H1 (cell line): ENCODE results near the gene DPP10. TPM values are rescaled to one million over a fixed set of nuclear protein-coding genes. Genes with fewer than 3 reads are reported as not detected.

ENCODE experiments used
- CTCF ChIA-PET: fragments of 300-600 bp; sonication (Branson Sonifier 250); formaldehyde crosslinking; loops from one replicate; lab custom pipeline; 2021; ENCODE audit not compliant: partially characterized antibody; lab: Charles Lee
- POLR2A ChIA-PET: fragments of 300-600 bp; sonication (Branson Sonifier 250); formaldehyde crosslinking; loops from one replicate; lab custom pipeline; 2021; ENCODE audit warnings: inconsistent platforms; ENCODE audit not compliant: partially characterized antibody; lab: Charles Lee
- DNase-seq, 2 experiments: peaks; one replicate each; pipeline versions ENCODE4 v3.0.0 to v3.0.0-alpha.2; 2010 to 2022; ENCODE audit warnings: low spot score in 2 of 2, low read depth in 1 of 2, mixed read lengths in 1 of 2
- FAIRE-seq: peaks from 2 replicates; lab custom pipeline; 2011; peaks lifted over from hg19 to GRCh38; lab: Jason Lieb, UNC
- H2AFZ ChIP-seq: 2 replicates; pipeline ENCODE4 v1.8.1; 2012; ENCODE audit warnings: low read length, inconsistent platforms
- H2AK5ac ChIP-seq: 2 replicates; pipeline ENCODE4 v1.6.1; 2013; ENCODE audit warnings: low read depth, low read length
- H2BK120ac ChIP-seq: replicated peaks from 2 replicates; pipeline ENCODE3; 2013; ENCODE audit warnings: low read depth, low read length, inconsistent platforms
- H2BK12ac ChIP-seq: 2 replicates; pipeline ENCODE4 v1.6.1; 2013; ENCODE audit warnings: low read depth, low read length
- H2BK15ac ChIP-seq: 2 replicates; pipeline ENCODE4 v1.6.1; 2013; ENCODE audit warnings: low read length
- H2BK20ac ChIP-seq: 2 replicates; pipeline ENCODE4 v1.6.1; 2013; ENCODE audit warnings: low read length
- H2BK5ac ChIP-seq: 2 replicates; pipeline ENCODE4 v1.6.1; 2013; ENCODE audit warnings: low read depth, low read length
- H3K14ac ChIP-seq: 2 replicates; pipeline ENCODE4 v1.6.1; 2013; ENCODE audit warnings: inconsistent platforms; ENCODE audit not compliant: insufficient read length
- H3K18ac ChIP-seq: 2 replicates; pipeline ENCODE4 v1.6.1; 2013; ENCODE audit warnings: low read length; ENCODE audit errors: extremely low read depth
- H3K23ac ChIP-seq: 2 replicates; pipeline ENCODE4 v1.6.1; 2013; ENCODE audit warnings: inconsistent platforms; ENCODE audit not compliant: insufficient read length
- H3K23me2 ChIP-seq: 2 replicates; pipeline ENCODE4 v1.6.1; 2013; ENCODE audit warnings: low read depth, low read length
- H3K27ac ChIP-seq: 2 replicates; pipeline ENCODE4 v1.6.1; 2011; ENCODE audit warnings: low read depth, low read length, inconsistent platforms
- H3K27me3 ChIP-seq, 4 experiments: replicated peaks in 1 of 4; 1 replicate in 1 of 4; 2 replicates in 3 of 4; pipeline versions ENCODE4 v1.6.1 to v1.8.1; 2011 to 2013; ENCODE audit warnings: low read length in 3 of 4, mild to moderate bottlenecking in 3 of 4, inconsistent platforms in 2 of 4, mixed read lengths in 2 of 4, moderate library complexity in 1 of 4; ENCODE audit not compliant: control insufficient read depth in 3 of 4, insufficient read depth in 3 of 4; ENCODE audit errors: extremely low read depth in 1 of 4
- H3K36me3 ChIP-seq, 4 experiments: 2 replicates each; pipeline versions ENCODE4 v1.6.1 to v1.8.1; 2011 to 2013; ENCODE audit warnings: mild to moderate bottlenecking in 4 of 4, low read length in 3 of 4, moderate library complexity in 2 of 4, control low read depth in 1 of 4, inconsistent platforms in 1 of 4; ENCODE audit not compliant: insufficient read depth in 4 of 4, control insufficient read depth in 2 of 4
- H3K4ac ChIP-seq: replicated peaks from 2 replicates; pipeline ENCODE3; 2013; ENCODE audit warnings: low read length, low read depth, mixed read lengths, inconsistent platforms; ENCODE audit not compliant: insufficient read length
- H3K4me1 ChIP-seq, 4 experiments: replicated peaks in 1 of 4; 1 replicate in 1 of 4; 2 replicates in 3 of 4; pipeline versions ENCODE4 v1.6.1 to v1.8.1; 2011 to 2013; ENCODE audit warnings: low read length in 3 of 4, inconsistent platforms in 2 of 4, mixed read lengths in 1 of 4; ENCODE audit not compliant: insufficient read depth in 4 of 4, control insufficient read depth in 3 of 4
- H3K4me2 ChIP-seq, 2 experiments: 2 replicates each; pipeline versions ENCODE4 v1.6.1 to v1.8.1; 2011 to 2013; ENCODE audit warnings: low read depth in 2 of 2, low read length in 2 of 2, control low read depth in 1 of 2, inconsistent platforms in 1 of 2, mild to moderate bottlenecking in 1 of 2; ENCODE audit not compliant: insufficient read depth in 1 of 2
- H3K4me3 ChIP-seq, 4 experiments: fragments of 200-600, 300-600 bp in 1 of 4; sonication (generic), shearing (Covaris generic), sonication (Bioruptor Twin) in 1 of 4; 2 replicates each; pipeline versions ENCODE4 v1.5.1 to v1.8.1; 2011 to 2016; ENCODE audit warnings: low read length in 4 of 4, low read depth in 3 of 4, control low read depth in 2 of 4, inconsistent platforms in 2 of 4, mild to moderate bottlenecking in 2 of 4, mixed read lengths in 1 of 4, moderate library complexity in 1 of 4; ENCODE audit not compliant: insufficient read depth in 2 of 4; ENCODE audit errors: extremely low read depth in 1 of 4
- H3K56ac ChIP-seq: replicated peaks from 2 replicates; pipeline ENCODE3; 2013; ENCODE audit warnings: low read depth, mild to moderate bottlenecking, mixed read lengths, low read length, inconsistent platforms; ENCODE audit not compliant: insufficient read length
- H3K79me1 ChIP-seq: 2 replicates; pipeline ENCODE4 v1.6.1; 2013; ENCODE audit warnings: low read depth, low read length, control low read depth
- H3K79me2 ChIP-seq, 2 experiments: 2 replicates each; pipeline versions ENCODE4 v1.6.1 to v1.8.1; 2012 to 2013; ENCODE audit warnings: low read length in 2 of 2, mild to moderate bottlenecking in 2 of 2, inconsistent platforms in 1 of 2; ENCODE audit not compliant: insufficient read depth in 2 of 2, control insufficient read depth in 1 of 2
- H3K9ac ChIP-seq, 4 experiments: replicated peaks in 1 of 4; 1 replicate in 1 of 4; 2 replicates in 3 of 4; pipeline versions ENCODE4 v1.6.1 to v1.8.1; 2011 to 2013; ENCODE audit warnings: low read depth in 3 of 4, low read length in 3 of 4, control low read depth in 2 of 4, mild to moderate bottlenecking in 2 of 4, moderate library complexity in 2 of 4, inconsistent platforms in 1 of 4; ENCODE audit errors: extremely low read depth in 1 of 4
- H3K9me3 ChIP-seq, 2 experiments: 2 replicates each; pipeline versions ENCODE4 v1.6.1 to v1.8.1; 2012 to 2013; ENCODE audit warnings: mild to moderate bottlenecking in 2 of 2, moderate library complexity in 2 of 2, control low read depth in 1 of 2, inconsistent platforms in 1 of 2, low read depth in 1 of 2, low read length in 1 of 2, mixed read lengths in 1 of 2; ENCODE audit not compliant: insufficient read depth in 2 of 2
- H4K20me1 ChIP-seq, 2 experiments: replicated peaks in 1 of 2; 2 replicates each; pipeline versions ENCODE3 to v1.8.1; 2011 to 2013; ENCODE audit warnings: inconsistent platforms in 2 of 2, low read length in 2 of 2, mild to moderate bottlenecking in 1 of 2; ENCODE audit not compliant: insufficient read depth in 2 of 2, control insufficient read depth in 1 of 2
- H4K5ac ChIP-seq: 2 replicates; pipeline ENCODE4 v1.6.1; 2013; ENCODE audit warnings: low read length, low read depth, mixed read lengths, inconsistent platforms; ENCODE audit not compliant: insufficient read length
- H4K8ac ChIP-seq: 2 replicates; pipeline ENCODE4 v1.8.0; 2013; ENCODE audit warnings: mild to moderate bottlenecking, moderate library complexity, low read length, inconsistent platforms; ENCODE audit not compliant: insufficient read depth; ENCODE audit errors: extremely low read depth
- H4K91ac ChIP-seq: replicated peaks from 2 replicates; pipeline ENCODE3; 2013; ENCODE audit warnings: low read length, mixed read lengths, inconsistent platforms; ENCODE audit not compliant: insufficient read length
- ASH2L ChIP-seq: fragments of 200-600, 300-600 bp; sonication (generic); IDR thresholded peaks from one replicate; pipeline ENCODE4 v1.7.1; 2017; ENCODE audit warnings: low read length
- BACH1 ChIP-seq: IDR thresholded peaks from 2 replicates; pipeline ENCODE4 v1.6.1; 2012; ENCODE audit warnings: low read length, improper control_type of control experiment
- BRCA1 ChIP-seq: IDR thresholded peaks from 2 replicates; pipeline ENCODE4 v1.6.1; 2012; ENCODE audit warnings: low read depth, low read length, improper control_type of control experiment
- CBX8 ChIP-seq: fragments of 300-800, 300-1000 bp; sonication (generic); IDR thresholded peaks from 2 replicates; pipeline ENCODE4 v1.7.1; 2016; ENCODE audit warnings: low read depth, low read length, borderline replicate concordance
- CHD1 ChIP-seq: IDR thresholded peaks from 2 replicates; pipeline ENCODE4 v1.6.1; 2012; ENCODE audit warnings: low read depth, low read length, improper control_type of control experiment
- CTBP2 ChIP-seq: IDR thresholded peaks from 2 replicates; pipeline ENCODE4 v1.7.0; 2011; ENCODE audit warnings: borderline replicate concordance, mild to moderate bottlenecking, moderate library complexity, mixed read lengths, low read length; ENCODE audit not compliant: insufficient read depth, insufficient read length
- FOSL1 ChIP-seq: IDR thresholded peaks from 2 replicates; pipeline ENCODE4 v1.6.1; 2011; ENCODE audit warnings: mild to moderate bottlenecking, low read depth, low read length, moderate library complexity; ENCODE audit not compliant: insufficient read depth
- KDM1A ChIP-seq: fragments of 200-600, 300-600 bp; sonication (generic); IDR thresholded peaks from 2 replicates; pipeline ENCODE4 v1.7.1; 2016; ENCODE audit warnings: mild to moderate bottlenecking, low read length, borderline replicate concordance
- NANOG ChIP-seq: IDR thresholded peaks from 2 replicates; pipeline ENCODE4 v1.6.1; 2011; ENCODE audit warnings: low read length, low read depth, mild to moderate bottlenecking, inconsistent platforms; ENCODE audit not compliant: insufficient read depth, poor library complexity, severe bottlenecking
- RAD21 ChIP-seq, 2 experiments: IDR thresholded peaks in 1 of 2; conservative IDR thresholded peaks in 1 of 2; 2 replicates each; pipeline ENCODE4 v1.6.1; 2011; ENCODE audit warnings: low read depth in 2 of 2, low read length in 2 of 2, improper control_type of control experiment in 1 of 2, inconsistent platforms in 1 of 2, mild to moderate bottlenecking in 1 of 2, moderate library complexity in 1 of 2
- RNF2 ChIP-seq: fragments of 200-900, 300-1000 bp; sonication (generic); IDR thresholded peaks from 2 replicates; pipeline ENCODE4 v1.7.1; 2016; ENCODE audit warnings: borderline replicate concordance, low read depth, mild to moderate bottlenecking, antibody characterized with exemption, low read length; ENCODE audit not compliant: poor library complexity, severe bottlenecking; ENCODE audit errors: missing control alignments
- SP1 ChIP-seq: IDR thresholded peaks from 2 replicates; pipeline ENCODE4 v1.6.1; 2011; ENCODE audit warnings: low read depth, low read length
- WGBS, 2 experiments: shearing (Covaris generic) in 1 of 2; methylation state at CpG; one replicate each; pipeline versions ENCODE4 v1.1.6 to v1.1.7; 2013 to 2015; ENCODE audit warnings: low lambda C conversion rate in 2 of 2, mixed read lengths in 2 of 2, inconsistent platforms in 1 of 2, low coverage in 1 of 2, missing lambda C conversion rate in 1 of 2; ENCODE audit not compliant: insufficient replicate concordance in 2 of 2, insufficient coverage in 1 of 2, insufficient read length in 1 of 2; ENCODE audit errors: extremely low coverage in 1 of 2, missing lambda C conversion rate in 1 of 2; 5-methylcytosine and 5-hydroxymethylcytosine counted together
- polyA plus RNA-seq, 7 experiments: library from polyadenylated mRNA; depleted of rRNA in 3 of 7; stranded (reverse) in 5 of 7; unstranded in 2 of 7; fragments of >200 nt in 5 of 7; fragments of 200-250 nt in 2 of 7; gene quantifications; 1 replicate in 5 of 7; 2 replicates in 1 of 7; 4 replicates in 1 of 7; pipeline versions ENCODE4 v1.2.1 to v1.2.3, GENCODE V29; 2011 to 2013; ENCODE audit warnings: missing spikeins in 2 of 7, mixed read lengths in 2 of 7
- total RNA-seq: library from RNA; stranded (reverse); fragmentation: NEBNext Ultra II Directional; extraction: Animal tissue kit (Norgen Biotek cat#: 25700); gene quantifications from 2 replicates; pipeline ENCODE4 v1.2.1, GENCODE V29; 2021

The DPP10 gene
- total and polyA plus RNA-seq, 2 of the 8 experiments (the other 6 are each of a cell fraction or from before 2014, with no cell fraction given): 3.3 to 7.2 TPM

- no peaks in the 10 kb centered on the region for H4K20me1 ChIP-seq
- H3K4me2 ChIP-seq: no peak overlapping the region
- no peak overlapping the region for H2BK120ac ChIP-seq
- no peaks in the 10 kb centered on the region for H3K4me1 ChIP-seq
- no peak overlapping the region for H2BK20ac ChIP-seq
- no peak overlapping the region for H3K56ac ChIP-seq
- no peak overlapping the region for H3K4me3 ChIP-seq
- no peak overlapping the region for H3K23ac ChIP-seq
- no peak overlapping the region for H3K27ac ChIP-seq
- H3K23me2 ChIP-seq: no peaks in the 10 kb centered on the region
- H3K79me1 ChIP-seq: no peaks in the 10 kb centered on the region
- CTCF ChIA-PET: interaction anchor here (1.7 to 2.0 kb wide), 2 partner anchors 10 to 22 kb away, joined by 4 to 8 read pairs; no protein-coding TSS in a partner anchor
- no peak for FAIRE-seq
- H3K36me3 ChIP-seq: no peaks in the 10 kb centered on the region
- H3K18ac ChIP-seq: no peak overlapping the region
- no peak overlapping the region for H4K5ac ChIP-seq
- no peaks in the 10 kb centered on the region; a peak in 2 of 4 replicates for H3K79me2 ChIP-seq
- H3K14ac ChIP-seq: no peak overlapping the region
- no peak overlapping the region for H4K91ac ChIP-seq
- H2BK12ac ChIP-seq: no peak overlapping the region
- no peak overlapping the region for H2AK5ac ChIP-seq
- no peak overlapping the region for H2BK5ac ChIP-seq
- no peak overlapping the region for H2AFZ ChIP-seq
- no peak overlapping the region for H2BK15ac ChIP-seq
- H4K8ac ChIP-seq: no peak overlapping the region
- POLR2A ChIA-PET: no interaction called here
- H3K9ac ChIP-seq: no peak overlapping the region
- H3K27me3 ChIP-seq: no peaks in the 10 kb centered on the region
- no peaks in the 10 kb centered on the region for H3K9me3 ChIP-seq
- H3K4ac ChIP-seq: no peak overlapping the region
- 92% methylated on average over 6 of the region's 6 CpGs; no CpG with 5 or more reads in 1 of the 2 experiments for WGBS, 2 experiments
- DNase-seq: no peak
- no peak for TF ChIP-seq RAD21 (IDR thresholded peaks at IDR 0.05 in 1 of 2, conservative IDR thresholded peaks at IDR 0.05 in 1 of 2; ENCODE audit: low read depth in 2 of 2, low read length in 2 of 2)
- TF ChIP-seq SP1: no peak
- TF ChIP-seq CHD1: no peak
- TF ChIP-seq FOSL1: no peak
- TF ChIP-seq ASH2L: no peak
- no peak for TF ChIP-seq CBX8
- no peak for TF ChIP-seq RNF2
- no peak for TF ChIP-seq CTBP2
- TF ChIP-seq NANOG: no peak
- TF ChIP-seq KDM1A: no peak
- TF ChIP-seq BACH1: no peak
- no peak for TF ChIP-seq BRCA1
Measured at GRCh38 chr2:115194623-115195022, 752.2 kb downstream of the DPP10 start.
